SU-DHL-6 (cell line): ENCODE data around the gene GRAMD1B.

Experiments used
- H2AFZ ChIP-seq: fragments of 200-600 bp; sonication (generic); 2 replicates; pipeline ENCODE4 v1.6.1; 2014; ENCODE audit warnings: low read depth, mild to moderate bottlenecking, moderate library complexity, mixed read lengths, antibody characterized with exemption, low read length; ENCODE audit not compliant: severe bottlenecking
- H3F3A ChIP-seq: fragments of 200-600 bp; shearing (Covaris generic); 2 replicates; pipeline ENCODE4 v1.6.0; 2016; ENCODE audit warnings: antibody characterized with exemption, mild to moderate bottlenecking; ENCODE audit not compliant: insufficient read depth
- H3K27ac ChIP-seq: fragments of 200-600 bp; sonication (generic); 2 replicates; pipeline ENCODE4 v1.5.1; 2016; ENCODE audit warnings: low read depth, mild to moderate bottlenecking, low read length, moderate library complexity, mixed read lengths
- H3K27me3 ChIP-seq: fragments of 200-600 bp; sonication (generic), shearing (Covaris generic); 2 replicates; pipeline ENCODE4 v1.6.0; 2014; ENCODE audit warnings: mild to moderate bottlenecking, low read length
- H3K36me3 ChIP-seq: fragments of 200-600 bp; sonication (generic); 2 replicates; pipeline ENCODE4 v1.6.1; 2014; ENCODE audit warnings: mild to moderate bottlenecking, low read length, mixed read lengths
- H3K4me2 ChIP-seq: fragments of 300-600, 200-600 bp; shearing (Covaris generic), sonication (generic); 2 replicates; pipeline ENCODE4 v1.6.0; 2014; ENCODE audit warnings: low read length, low read depth, mild to moderate bottlenecking; ENCODE audit not compliant: poor library complexity, severe bottlenecking
- H3K4me3 ChIP-seq: fragments of 200-600 bp; sonication (generic); 2 replicates; pipeline ENCODE4 v1.5.1; 2014; ENCODE audit warnings: antibody characterized with exemption, low read length, mild to moderate bottlenecking, mixed read lengths; ENCODE audit not compliant: insufficient read depth, poor library complexity, severe bottlenecking
- H3K79me2 ChIP-seq: fragments of 200-600 bp; sonication (generic); 2 replicates; pipeline ENCODE4 v1.6.1; 2014; ENCODE audit warnings: mild to moderate bottlenecking, low read length, moderate library complexity; ENCODE audit not compliant: insufficient read depth
- H3K9ac ChIP-seq: fragments of 200-600 bp; sonication (generic); 2 replicates; pipeline ENCODE4 v1.7.0; 2014; ENCODE audit warnings: mild to moderate bottlenecking, low read length
- H3K9me2 ChIP-seq: fragments of 200-600 bp; sonication (generic); replicated peaks from 2 replicates; pipeline ENCODE4 v1.6.1; 2014; ENCODE audit warnings: low read length; ENCODE audit not compliant: insufficient read depth
- H3K9me3 ChIP-seq: fragments of 200-600 bp; sonication (generic); 2 replicates; pipeline ENCODE4 v1.6.1; 2014; ENCODE audit warnings: low read length, mixed read lengths; ENCODE audit not compliant: insufficient read depth
- H4K20me1 ChIP-seq: fragments of 200-600 bp; sonication (generic); 2 replicates; pipeline ENCODE4 v1.6.1; 2014; ENCODE audit warnings: low read depth, mild to moderate bottlenecking, antibody characterized with exemption, low read length, moderate library complexity, mixed read lengths
- EZH2phosphoT487 ChIP-seq: fragments of 200-600 bp; sonication (generic), shearing (Covaris generic); conservative IDR thresholded peaks from 2 replicates; pipeline ENCODE4 v1.6.1; 2018; ENCODE audit warnings: mild to moderate bottlenecking, antibody characterized with exemption, low read length, moderate library complexity, mixed read lengths
- TF ChIP-seq, protein P1 (sequence below): fragments of 200-600 bp; sonication (generic); IDR thresholded peaks from one replicate; pipeline ENCODE4 v1.5.1; 2017; ENCODE audit warnings: antibody characterized with exemption, mild to moderate bottlenecking, low read length, moderate library complexity; ENCODE audit not compliant: insufficient read depth, poor library complexity, severe bottlenecking

GRAMD1B gene

DNA sequence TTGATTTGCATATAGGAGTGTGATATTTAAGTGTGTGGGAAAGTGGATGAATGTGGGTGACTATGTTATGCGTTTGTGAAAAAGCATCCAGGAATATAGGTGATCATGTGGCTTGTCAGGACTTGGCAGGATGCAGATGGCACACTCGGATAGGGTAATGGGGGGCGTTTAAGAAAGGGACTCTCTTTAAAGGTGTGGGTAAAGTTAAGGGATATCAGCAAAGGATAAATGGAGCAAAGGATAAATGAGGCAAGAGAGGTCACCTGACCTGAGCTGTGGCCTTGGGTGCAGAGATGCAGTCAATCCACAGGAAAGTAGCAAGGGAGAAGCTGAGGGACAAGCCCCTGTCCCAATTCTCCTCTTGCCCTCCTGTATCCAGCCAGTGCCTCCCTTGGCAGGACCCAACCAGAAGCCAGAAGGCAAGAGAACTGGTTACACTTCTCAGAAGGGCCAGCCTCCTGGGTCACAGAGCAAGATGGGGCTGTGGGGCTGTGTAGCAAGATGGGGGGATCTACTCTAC is 47.5 kb upstream of the GRAMD1B start:
- Histone ChIP-seq H3K79me2 (no peaks in the 10 kb centered on the region), H3K4me3 (no peak overlapping the region), H3K9ac (no peak overlapping the region), H3F3A (no peaks in the 10 kb centered on the region), H3K27me3 (no peaks in the 10 kb centered on the region), H3K4me2 (no peak overlapping the region), H2AFZ (no peak overlapping the region), H3K36me3 (no peaks in the 10 kb centered on the region), H4K20me1 (no peaks in the 10 kb centered on the region), H3K9me3 (no peaks in the 10 kb centered on the region), H3K27ac (no peak overlapping the region), H3K9me2 (no peaks in the 10 kb centered on the region)
- TF ChIP-seq EZH2phosphoT487, result no peak
- TF ChIP-seq, protein P1, sequence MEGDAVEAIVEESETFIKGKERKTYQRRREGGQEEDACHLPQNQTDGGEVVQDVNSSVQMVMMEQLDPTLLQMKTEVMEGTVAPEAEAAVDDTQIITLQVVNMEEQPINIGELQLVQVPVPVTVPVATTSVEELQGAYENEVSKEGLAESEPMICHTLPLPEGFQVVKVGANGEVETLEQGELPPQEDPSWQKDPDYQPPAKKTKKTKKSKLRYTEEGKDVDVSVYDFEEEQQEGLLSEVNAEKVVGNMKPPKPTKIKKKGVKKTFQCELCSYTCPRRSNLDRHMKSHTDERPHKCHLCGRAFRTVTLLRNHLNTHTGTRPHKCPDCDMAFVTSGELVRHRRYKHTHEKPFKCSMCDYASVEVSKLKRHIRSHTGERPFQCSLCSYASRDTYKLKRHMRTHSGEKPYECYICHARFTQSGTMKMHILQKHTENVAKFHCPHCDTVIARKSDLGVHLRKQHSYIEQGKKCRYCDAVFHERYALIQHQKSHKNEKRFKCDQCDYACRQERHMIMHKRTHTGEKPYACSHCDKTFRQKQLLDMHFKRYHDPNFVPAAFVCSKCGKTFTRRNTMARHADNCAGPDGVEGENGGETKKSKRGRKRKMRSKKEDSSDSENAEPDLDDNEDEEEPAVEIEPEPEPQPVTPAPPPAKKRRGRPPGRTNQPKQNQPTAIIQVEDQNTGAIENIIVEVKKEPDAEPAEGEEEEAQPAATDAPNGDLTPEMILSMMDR, result no peak

DNA sequence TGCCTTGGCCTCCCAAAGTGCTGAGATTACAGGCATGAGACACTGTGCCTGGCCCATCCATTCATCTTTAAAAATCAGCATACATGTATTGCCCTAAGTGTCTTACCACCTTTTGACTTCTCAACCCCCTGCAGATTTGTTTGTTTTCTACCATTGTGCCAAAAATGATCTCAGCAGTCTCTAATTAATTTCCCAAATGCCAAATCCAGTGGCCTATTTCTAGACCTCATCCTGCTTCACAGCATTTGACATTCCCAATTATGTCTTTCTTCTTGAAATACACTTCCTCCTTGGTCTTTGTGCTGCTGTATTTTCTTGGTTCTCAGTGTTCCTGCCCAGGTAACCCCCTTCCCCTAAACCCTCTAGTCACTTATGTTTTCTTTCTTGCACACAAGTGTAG is 46.0 kb upstream of the GRAMD1B start:
- H3K27ac ChIP-seq, result no peak overlapping the region
- no peak for TF ChIP-seq EZH2phosphoT487
- TF ChIP-seq, protein P1, result no peak

GRCh38 chr11:123386796-123387510 is 43.1 kb upstream of the GRAMD1B start:
- H3K9me2 ChIP-seq, result no peaks in the 10 kb centered on the region
- no peaks in the 10 kb centered on the region for H3K36me3 ChIP-seq
- no peak overlapping the region for H2AFZ ChIP-seq
- no peaks in the 10 kb centered on the region for H3K27me3 ChIP-seq
- H4K20me1 ChIP-seq, result no peaks in the 10 kb centered on the region
- H3F3A ChIP-seq, result no peaks in the 10 kb centered on the region
- H3K4me3 ChIP-seq, result no peak overlapping the region
- no peaks in the 10 kb centered on the region for H3K9me3 ChIP-seq
- H3K4me2 ChIP-seq, result no peak overlapping the region
- TF ChIP-seq, protein P1, result no peak
- no peak for TF ChIP-seq EZH2phosphoT487
- no peak overlapping the region for H3K27ac ChIP-seq
- H3K9ac ChIP-seq, result no peak overlapping the region
- no peaks in the 10 kb centered on the region for H3K79me2 ChIP-seq

More for the DNA sequence above, 46.0 kb upstream of the GRAMD1B start:
- no peaks in the 10 kb centered on the region for H3K9me3 ChIP-seq
- H3F3A ChIP-seq, result no peaks in the 10 kb centered on the region
- no peaks in the 10 kb centered on the region for H3K79me2 ChIP-seq
- no peak overlapping the region for H3K9ac ChIP-seq
- no peaks in the 10 kb centered on the region for H3K36me3 ChIP-seq
- no peaks in the 10 kb centered on the region for H3K9me2 ChIP-seq
- H3K4me2 ChIP-seq, result no peak overlapping the region
- H4K20me1 ChIP-seq, result no peaks in the 10 kb centered on the region
- no peak overlapping the region for H3K4me3 ChIP-seq
- no peak overlapping the region for H2AFZ ChIP-seq
- no peaks in the 10 kb centered on the region for H3K27me3 ChIP-seq
